Measurements from ENCODE around the gene ROBO3. TPM values are rescaled to one million over a fixed set of nuclear protein-coding genes. Genes with fewer than 3 reads are reported as not detected.

ROBO3 gene
- total and polyA plus RNA-seq, 2 donors (not counting 3 experiments of a cell fraction or from before 2014, with no cell fraction given): 27.1 to 65.4 TPM

- DNase-seq (ENCODE audit: low read depth, low spot score) (peak; percentile 52), FAIRE-seq (no peak)
- peaks cover 74% of the 10 kb centered on the region for H3K4me1 ChIP-seq (ENCODE audit: control insufficient read depth, extremely low read depth, insufficient read depth, low read length)
- H2AFZ ChIP-seq (ENCODE audit: low read depth, low read length): no peak overlapping the region
- H3K36me3 ChIP-seq (ENCODE audit: control insufficient read depth in 2 of 2, extremely low read depth in 1 of 2, insufficient read depth in 2 of 2, low read length in 2 of 2): peaks cover 57 to 59% of the 10 kb centered on the region in 2 experiments
- dilution Hi-C loops (cut with MboI; ENCODE audit: extremely low pct_ligation_motif_present, low sequenced_read_pairs) (no loop called here), intact Hi-C loops (cut with micrococcal nuclease) (loop anchor here (10.0 kb wide), 1 partner anchor 702 kb away; the partner anchor contains the start of gene STT3A)
- peak overlapping the region; percentile 18 for H3K27ac ChIP-seq (ENCODE audit: insufficient read depth, low read depth, low read length)
- peaks cover 93% of the 10 kb centered on the region for H3K79me2 ChIP-seq (ENCODE audit: control insufficient read depth, insufficient read depth, low read length)
- peak overlapping the region in 1 of 3 experiments; percentile 23 for H3K4me3 ChIP-seq (replicated peaks in 1 of 3; ENCODE audit: insufficient read depth in 1 of 3, low read depth in 1 of 3, low read length in 3 of 3)
- H3K4me2 ChIP-seq (ENCODE audit: insufficient read depth, low read length): peak overlapping the region; percentile 64
- H3K27me3 ChIP-seq (ENCODE audit: control insufficient read depth in 2 of 2, insufficient read depth in 2 of 2, low read length in 2 of 2): no peaks in the 10 kb centered on the region
- no peaks in the 10 kb centered on the region for H4K20me1 ChIP-seq (replicated peaks; ENCODE audit: control insufficient read depth, extremely low read depth, insufficient read depth, low read length)
- ChIA-PET POLR2A (interaction anchor here (2.0 to 4.0 kb wide), 2 partner anchors 10 to 61 kb away, joined by 6 to 23 read pairs; partner anchors contain the start of gene CCDC15), CTCF (interaction anchor here (0.8 to 3.2 kb wide), 7 partner anchors 9 to 61 kb away, joined by 3 to 13 read pairs (median 5); partner anchors contain the start of gene CCDC15)
- no peaks in the 10 kb centered on the region for H3K9me1 ChIP-seq (replicated peaks; ENCODE audit: control insufficient read depth, extremely low read depth, insufficient read depth, low read length)
- H3K9me3 ChIP-seq (replicated peaks; ENCODE audit: control insufficient read depth, insufficient read depth, low read length): no peaks in the 10 kb centered on the region
- TF ChIP-seq POLR2AphosphoS5 (IDR thresholded peaks at IDR 0.05; ENCODE audit: insufficient read depth, low read depth, low read length): no peak
- peak; percentile 49 for TF ChIP-seq POLR2A (IDR thresholded peaks at IDR 0.05; ENCODE audit: low read depth, low read length)
- peak overlapping the region; percentile 11 for H3K9ac ChIP-seq (replicated peaks; ENCODE audit: extremely low read depth, insufficient read depth, low read length)
- no TSS peak for BruUV-seq (replicated peaks)
These were observed 27.7 kb downstream of the ROBO3 start for GRCh38 chr11:124892750-124893454.

DNA sequence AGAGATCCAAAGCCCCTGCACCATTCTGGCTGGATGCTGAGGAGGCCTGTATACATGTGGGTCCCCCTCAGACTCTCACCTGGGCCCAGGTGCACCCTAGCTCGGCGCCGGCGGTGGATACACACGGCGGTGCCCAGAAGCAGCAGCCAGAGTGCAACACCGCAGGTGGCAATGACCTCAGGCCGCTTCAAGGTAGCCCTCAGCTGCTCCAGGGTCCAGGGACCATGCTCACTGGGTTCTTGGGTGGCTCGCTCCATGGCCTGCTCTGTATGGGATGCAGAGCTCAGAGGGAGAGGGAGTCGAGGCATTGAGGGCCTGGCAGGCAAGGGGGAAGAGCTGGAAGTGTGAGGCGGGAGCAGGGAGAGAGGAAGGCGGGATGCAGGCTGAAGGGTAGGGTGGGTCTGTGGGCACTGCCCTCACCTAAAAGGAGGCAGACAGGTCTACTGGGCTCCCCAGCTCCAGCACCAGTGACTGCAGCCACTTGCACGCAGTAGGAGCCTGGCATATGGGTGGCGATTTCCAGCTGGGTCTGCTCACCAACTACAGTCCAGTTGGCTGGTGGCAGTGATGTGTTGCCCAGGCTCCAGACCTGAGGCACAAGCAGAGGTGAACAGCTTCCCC is 28.7 kb downstream of the ROBO3 start:
- peak overlapping the region; percentile 29 for H3K27ac ChIP-seq (ENCODE audit: insufficient read depth, low read depth, low read length)
- ChIA-PET CTCF (interaction anchor here (1.1 to 3.2 kb wide), 3 partner anchors 10 to 17 kb away, joined by 3 to 13 read pairs (median 6); no protein-coding TSS in a partner anchor), POLR2A (interaction anchor here (1.0 to 4.0 kb wide), 2 partner anchors 11 to 60 kb away, joined by 3 to 23 read pairs; partner anchors contain the start of gene CCDC15)
- FAIRE-seq: no peak
- no peak overlapping the region for H2AFZ ChIP-seq (ENCODE audit: low read depth, low read length)
- TF ChIP-seq EZH2 (IDR thresholded peaks at IDR 0.05; ENCODE audit: borderline replicate concordance, low read depth, low read length, severe bottlenecking) (no peak), POLR2A (IDR thresholded peaks at IDR 0.05; ENCODE audit: low read depth, low read length) (peak; percentile 53)
- peak overlapping the region in 2 of 3 experiments; percentile 6 to 23 for H3K4me3 ChIP-seq (replicated peaks in 1 of 3; ENCODE audit: insufficient read depth in 1 of 3, low read depth in 1 of 3, low read length in 3 of 3)
- peak overlapping the region; percentile 78 for H3K4me2 ChIP-seq (ENCODE audit: insufficient read depth, low read length)
- H3K36me3 ChIP-seq (ENCODE audit: control insufficient read depth in 2 of 2, extremely low read depth in 1 of 2, insufficient read depth in 2 of 2, low read length in 2 of 2): peaks cover 47 to 51% of the 10 kb centered on the region in 2 experiments
- H3K9me1 ChIP-seq (replicated peaks; ENCODE audit: control insufficient read depth, extremely low read depth, insufficient read depth, low read length): no peaks in the 10 kb centered on the region
- peaks cover 72% of the 10 kb centered on the region for H3K4me1 ChIP-seq (ENCODE audit: control insufficient read depth, extremely low read depth, insufficient read depth, low read length)
- DNase-seq (ENCODE audit: low read depth, low spot score): no peak
- dilution Hi-C loops (cut with MboI; ENCODE audit: extremely low pct_ligation_motif_present, low sequenced_read_pairs): no loop called here
- H3K9me3 ChIP-seq (replicated peaks; ENCODE audit: control insufficient read depth, insufficient read depth, low read length): no peaks in the 10 kb centered on the region
- intact Hi-C loops (cut with micrococcal nuclease): loop anchor here (10.0 kb wide), 1 partner anchor 701 kb away; the partner anchor contains the start of gene STT3A
- no peaks in the 10 kb centered on the region for H4K20me1 ChIP-seq (replicated peaks; ENCODE audit: control insufficient read depth, extremely low read depth, insufficient read depth, low read length)
- peaks cover 83% of the 10 kb centered on the region for H3K79me2 ChIP-seq (ENCODE audit: control insufficient read depth, insufficient read depth, low read length)
- BruUV-seq (replicated peaks): no TSS peak
- no peak overlapping the region for H3K9ac ChIP-seq (replicated peaks; ENCODE audit: extremely low read depth, insufficient read depth, low read length)
- H3K27me3 ChIP-seq (ENCODE audit: control insufficient read depth in 2 of 2, insufficient read depth in 2 of 2, low read length in 2 of 2): no peaks in the 10 kb centered on the region
